IMR-90 (cell line): ENCODE results near the gene CCDC51. TPM values are rescaled to one million over a fixed set of nuclear protein-coding genes. Genes with fewer than 3 reads are reported as not detected.

Source experiments
- ATAC-seq: fragments of 200-7000 bp; cut with Tn5 transposase; 2 replicates; pipeline ENCODE4 v1.9.1; 2020; ENCODE audit warnings: low read depth, mild to moderate bottlenecking, moderate library complexity
- BruUV-seq: library from RNA; stranded (reverse); fragments of 400-500 nt; replicated peaks from 2 replicates; lab custom pipeline; 2021; lab: Mats Ljungman, UMichigan
- CTCF ChIA-PET: fragments of 300-600 bp; formaldehyde crosslinking; extraction: SDS; loops from one replicate; lab custom pipeline; 2021; ENCODE audit warnings: antibody characterized with exemption; lab: Yijun Ruan, JAX
- POLR2A ChIA-PET: fragments of 300-600 bp; sonication (Branson Sonifier 250); formaldehyde crosslinking; loops from one replicate; lab custom pipeline; 2022; ENCODE audit warnings: antibody characterized with exemption; ENCODE audit not compliant: unreplicated experiment; lab: Charles Lee
- DNase-seq: peaks from one replicate; pipeline ENCODE4 v3.0.0; 2013
- H2AFZ ChIP-seq: replicated peaks from 2 replicates; pipeline ENCODE3; 2013; ENCODE audit warnings: low read length, mild to moderate bottlenecking; ENCODE audit not compliant: poor library complexity
- H2AK5ac ChIP-seq: 2 replicates; pipeline ENCODE4 v1.6.1; 2013; ENCODE audit warnings: low read depth, low read length, inconsistent platforms
- H2AK9ac ChIP-seq: replicated peaks from 2 replicates; pipeline ENCODE3; 2013; ENCODE audit warnings: mild to moderate bottlenecking, low read depth, low read length, moderate library complexity; ENCODE audit not compliant: poor library complexity
- H2BK120ac ChIP-seq: 2 replicates; pipeline ENCODE4 v1.6.1; 2013; ENCODE audit warnings: low read depth, low read length, inconsistent platforms
- H2BK15ac ChIP-seq: 3 replicates; pipeline ENCODE4 v1.6.1; 2013; ENCODE audit warnings: low read depth, low read length, inconsistent platforms
- H2BK20ac ChIP-seq: 2 replicates; pipeline ENCODE4 v1.6.1; 2013; ENCODE audit warnings: low read depth, mild to moderate bottlenecking, inconsistent platforms, low read length, moderate library complexity
- H2BK5ac ChIP-seq: 2 replicates; pipeline ENCODE4 v1.6.1; 2013; ENCODE audit warnings: mild to moderate bottlenecking, low read depth, low read length, inconsistent platforms; ENCODE audit not compliant: poor library complexity, severe bottlenecking
- H3K14ac ChIP-seq: replicated peaks from 2 replicates; pipeline ENCODE4 v1.6.1; 2013; ENCODE audit warnings: low read depth, low read length, inconsistent platforms
- H3K18ac ChIP-seq: 2 replicates; pipeline ENCODE4 v1.6.1; 2013; ENCODE audit warnings: low read depth, low read length, control low read depth
- H3K23ac ChIP-seq: 2 replicates; pipeline ENCODE4 v1.6.1; 2013; ENCODE audit warnings: low read depth, low read length, inconsistent platforms
- H3K27ac ChIP-seq: 2 replicates; pipeline ENCODE4 v1.5.1; 2013; ENCODE audit warnings: mild to moderate bottlenecking, control low read depth, low read length; ENCODE audit not compliant: insufficient read depth
- H3K27me3 ChIP-seq: 2 replicates; pipeline ENCODE4 v1.6.1; 2013; ENCODE audit warnings: low read length; ENCODE audit not compliant: control insufficient read depth, insufficient read depth
- H3K36me3 ChIP-seq: 2 replicates; pipeline ENCODE4 v1.6.1; 2013; ENCODE audit warnings: low read length, mixed read lengths; ENCODE audit not compliant: control insufficient read depth, insufficient read depth
- H3K4ac ChIP-seq: 2 replicates; pipeline ENCODE4 v1.6.1; 2013; ENCODE audit warnings: low read depth, low read length, inconsistent platforms
- H3K4me1 ChIP-seq: 2 replicates; pipeline ENCODE4 v1.6.1; 2013; ENCODE audit warnings: low read length, mixed read lengths; ENCODE audit not compliant: control insufficient read depth, insufficient read depth
- H3K4me2 ChIP-seq: 2 replicates; pipeline ENCODE4 v1.6.1; 2013; ENCODE audit warnings: low read depth, mild to moderate bottlenecking, control low read depth, low read length, moderate library complexity
- H3K4me3 ChIP-seq: 2 replicates; pipeline ENCODE4 v1.5.1; 2013; ENCODE audit warnings: low read depth, mild to moderate bottlenecking, control low read depth, low read length, moderate library complexity; ENCODE audit not compliant: insufficient read depth
- H3K56ac ChIP-seq: 2 replicates; pipeline ENCODE4 v1.6.1; 2013; ENCODE audit warnings: low read length, inconsistent platforms; ENCODE audit not compliant: insufficient read depth; ENCODE audit errors: extremely low read depth
- H3K79me1 ChIP-seq, 2 experiments: 2 replicates each; pipeline ENCODE4 v1.6.1; 2013; ENCODE audit warnings: low read length in 2 of 2, inconsistent platforms in 1 of 2, low read depth in 1 of 2
- H3K9ac ChIP-seq: 2 replicates; pipeline ENCODE4 v1.6.1; 2013; ENCODE audit warnings: low read depth, low read length, control low read depth
- H3K9me1 ChIP-seq: 2 replicates; pipeline ENCODE4 v1.6.1; 2013; ENCODE audit warnings: low read length, inconsistent platforms; ENCODE audit not compliant: insufficient read depth
- H3K9me3 ChIP-seq: 2 replicates; pipeline ENCODE4 v1.6.1; 2013; ENCODE audit warnings: low read length; ENCODE audit not compliant: control insufficient read depth, insufficient read depth
- H4K20me1 ChIP-seq: 2 replicates; pipeline ENCODE4 v1.6.1; 2013; ENCODE audit warnings: low read length, inconsistent platforms; ENCODE audit not compliant: insufficient read depth
- H4K5ac ChIP-seq: 2 replicates; pipeline ENCODE4 v1.6.1; 2013; ENCODE audit warnings: mild to moderate bottlenecking, low read depth, low read length, control low read depth
- H4K8ac ChIP-seq, 2 experiments: 2 replicates each; pipeline ENCODE4 v1.6.1; 2013; ENCODE audit warnings: low read depth in 2 of 2, low read length in 2 of 2, control low read depth in 1 of 2, inconsistent platforms in 1 of 2
- H4K91ac ChIP-seq: 2 replicates; pipeline ENCODE4 v1.6.1; 2013; ENCODE audit warnings: low read depth, low read length, inconsistent platforms; ENCODE audit not compliant: insufficient read depth
- BHLHE40 ChIP-seq: fragments of 150-350 bp; IDR thresholded peaks from 2 replicates; pipeline ENCODE4 v1.6.1; 2016; ENCODE audit warnings: mild to moderate bottlenecking, low read depth, low read length
- CEBPB ChIP-seq: IDR thresholded peaks from 2 replicates; pipeline ENCODE4 v1.6.1; 2012; ENCODE audit warnings: low read depth, low read length, improper control_type of control experiment
- ELK1 ChIP-seq: fragments of 150-350 bp; IDR thresholded peaks from 2 replicates; pipeline ENCODE4 v1.6.1; 2016; ENCODE audit warnings: low read depth, mild to moderate bottlenecking, low read length, moderate library complexity, borderline replicate concordance
- MAFK ChIP-seq: IDR thresholded peaks from 2 replicates; pipeline ENCODE4 v1.6.1; 2012; ENCODE audit warnings: low read depth, low read length, improper control_type of control experiment
- MAZ ChIP-seq: IDR thresholded peaks from 2 replicates; pipeline ENCODE4 v1.6.1; 2012; ENCODE audit warnings: low read depth, mild to moderate bottlenecking, low read length, improper control_type of control experiment, moderate library complexity, borderline replicate concordance
- MXI1 ChIP-seq: IDR thresholded peaks from 2 replicates; pipeline ENCODE4 v1.6.1; 2012; ENCODE audit warnings: low read depth, mild to moderate bottlenecking, low read length, moderate library complexity, borderline replicate concordance
- NFE2L2 ChIP-seq: fragments of 150-350 bp; IDR thresholded peaks from 2 replicates; pipeline ENCODE4 v1.6.1; 2016; ENCODE audit warnings: low read depth, mild to moderate bottlenecking, low read length
- POLR2A ChIP-seq: IDR thresholded peaks from 2 replicates; pipeline ENCODE4 v1.6.1; 2012; ENCODE audit warnings: mild to moderate bottlenecking, low read depth, low read length
- RAD21 ChIP-seq: IDR thresholded peaks from 2 replicates; pipeline ENCODE4 v1.6.1; 2012; ENCODE audit warnings: low read length, improper control_type of control experiment
- RFX5 ChIP-seq: IDR thresholded peaks from 2 replicates; pipeline ENCODE4 v1.8.0; 2012; ENCODE audit warnings: low read depth, mild to moderate bottlenecking, low read length, moderate library complexity
- WGBS, 2 experiments: methylation state at CpG; one replicate each; pipeline versions ENCODE4 v1.1.5 to v1.1.7; 2013; ENCODE audit warnings: missing lambda C conversion rate in 2 of 2; ENCODE audit not compliant: insufficient read length in 1 of 2; ENCODE audit errors: extremely low coverage in 2 of 2; 5-methylcytosine and 5-hydroxymethylcytosine counted together
- dilution Hi-C: fragments of 300-500 bp; cut with HindIII; formaldehyde crosslinking; loops from one replicate; pipeline ENCODE4 v1.14.3; 2018; ENCODE audit warnings: low sequenced_read_pairs; ENCODE audit not compliant: unreplicated experiment
- in situ Hi-C: fragments of 300-500 bp; cut with MboI; formaldehyde crosslinking; loops from 3 replicates; pipeline ENCODE4 v1.14.3; 2019; ENCODE audit warnings: low sequenced_read_pairs, inconsistent platforms, mixed read lengths
- intact Hi-C: fragments of 100-400 bp; cut with micrococcal nuclease; formaldehyde crosslinking; loops from 2 replicates; pipeline ENCODE4 v1.10.0; 2022
- polyA plus RNA-seq, 3 experiments: library from polyadenylated mRNA; depleted of rRNA; stranded (reverse); fragments of >200 nt; gene quantifications; 2 replicates each; pipeline ENCODE4 v1.2.3, GENCODE V29; 2012; ENCODE audit warnings: low replicate concordance in 1 of 3
- total RNA-seq: library from RNA; depleted of rRNA; stranded (reverse); fragments of >200 nt; gene quantifications from 2 replicates; pipeline ENCODE4 v1.2.3, GENCODE V29; 2012

Gene CCDC51
- total and polyA plus RNA-seq, 2 of the 4 experiments (the other 2 are of a cell fraction), result 11.0 to 16.1 TPM

- H4K20me1 ChIP-seq, result no peaks in the 10 kb centered on the region
- TF ChIP-seq ELK1 (no peak), MAFK (no peak), CEBPB (no peak), MAZ (no peak), RAD21 (no peak), NFE2L2 (no peak), POLR2A (no peak), MXI1 (no peak), RFX5 (no peak), BHLHE40 (no peak)
- WGBS, 2 experiments, result no CpG with 5 or more reads among the region's 3 CpGs
- H2BK5ac ChIP-seq, result no peak overlapping the region
- H4K8ac ChIP-seq, result no peak overlapping the region
- BruUV-seq, result no TSS peak
- no peak overlapping the region for H2AFZ ChIP-seq
- no peak overlapping the region for H2AK9ac ChIP-seq
- ChIA-PET POLR2A (no interaction called here), CTCF (interaction anchor here (0.6 kb wide), 1 partner anchor 491 kb away, joined by 3 read pairs; no protein-coding TSS in a partner anchor)
- no peak overlapping the region for H2AK5ac ChIP-seq
- H3K27ac ChIP-seq, result no peak overlapping the region
- no peaks in the 10 kb centered on the region for H3K9me3 ChIP-seq
- no peak overlapping the region for H2BK15ac ChIP-seq
- no peak overlapping the region for H4K91ac ChIP-seq
- no peak overlapping the region for H3K23ac ChIP-seq
- no peaks in the 10 kb centered on the region for H3K9me1 ChIP-seq
- H3K4me3 ChIP-seq, result no peak overlapping the region
- ATAC-seq (no peak), DNase-seq (no peak)
- no peak overlapping the region for H2BK20ac ChIP-seq
- H3K56ac ChIP-seq, result no peak overlapping the region
- intact Hi-C loops (no loop called here), dilution Hi-C loops (no loop called here), in situ Hi-C loops (no loop called here)
- no peak overlapping the region for H3K4me2 ChIP-seq
- no peak overlapping the region for H3K14ac ChIP-seq
- H3K9ac ChIP-seq, result no peak overlapping the region
- H3K18ac ChIP-seq, result no peak overlapping the region
- H3K4ac ChIP-seq, result no peak overlapping the region
- no peaks in the 10 kb centered on the region; a peak in 1 of 4 replicates for H3K79me1 ChIP-seq
- H3K27me3 ChIP-seq, result no peaks in the 10 kb centered on the region
- H2BK120ac ChIP-seq, result no peak overlapping the region
- H3K36me3 ChIP-seq, result peaks cover 30% of the 10 kb centered on the region
- H3K4me1 ChIP-seq, result no peaks in the 10 kb centered on the region
- no peak overlapping the region for H4K5ac ChIP-seq
These were observed 19.4 kb upstream of the CCDC51 start for GRCh38 chr3:48459331-48459730.
